ENCODE results near the gene CWF19L2.

CWF19L2 gene

GRCh38 chr11:107316426-107316825 is 141.2 kb downstream of the CWF19L2 start:
- H3K36me3 ChIP-seq (ENCODE audit: insufficient read depth, low read length) = no peaks in the 10 kb centered on the region
- no peaks in the 10 kb centered on the region for H3K27me3 ChIP-seq (ENCODE audit: insufficient read depth, low read length, poor library complexity, severe bottlenecking)
- no peak overlapping the region for H2AFZ ChIP-seq (ENCODE audit: low read length)
- TF ChIP-seq, protein P1, sequence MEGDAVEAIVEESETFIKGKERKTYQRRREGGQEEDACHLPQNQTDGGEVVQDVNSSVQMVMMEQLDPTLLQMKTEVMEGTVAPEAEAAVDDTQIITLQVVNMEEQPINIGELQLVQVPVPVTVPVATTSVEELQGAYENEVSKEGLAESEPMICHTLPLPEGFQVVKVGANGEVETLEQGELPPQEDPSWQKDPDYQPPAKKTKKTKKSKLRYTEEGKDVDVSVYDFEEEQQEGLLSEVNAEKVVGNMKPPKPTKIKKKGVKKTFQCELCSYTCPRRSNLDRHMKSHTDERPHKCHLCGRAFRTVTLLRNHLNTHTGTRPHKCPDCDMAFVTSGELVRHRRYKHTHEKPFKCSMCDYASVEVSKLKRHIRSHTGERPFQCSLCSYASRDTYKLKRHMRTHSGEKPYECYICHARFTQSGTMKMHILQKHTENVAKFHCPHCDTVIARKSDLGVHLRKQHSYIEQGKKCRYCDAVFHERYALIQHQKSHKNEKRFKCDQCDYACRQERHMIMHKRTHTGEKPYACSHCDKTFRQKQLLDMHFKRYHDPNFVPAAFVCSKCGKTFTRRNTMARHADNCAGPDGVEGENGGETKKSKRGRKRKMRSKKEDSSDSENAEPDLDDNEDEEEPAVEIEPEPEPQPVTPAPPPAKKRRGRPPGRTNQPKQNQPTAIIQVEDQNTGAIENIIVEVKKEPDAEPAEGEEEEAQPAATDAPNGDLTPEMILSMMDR (conservative IDR thresholded peaks at IDR 0.05; ENCODE audit: low read length) = no peak
- TF ChIP-seq EZH2phosphoT487 (IDR thresholded peaks at IDR 0.05; ENCODE audit: borderline replicate concordance) = no peak
- H3K9me2 ChIP-seq (replicated peaks; ENCODE audit: low read depth, low read length) = no peaks in the 10 kb centered on the region
- H3K4me3 ChIP-seq (ENCODE audit: low read length, poor library complexity, severe bottlenecking) = no peak overlapping the region
- no peaks in the 10 kb centered on the region for H3F3A ChIP-seq (ENCODE audit: low read depth)
- no peaks in the 10 kb centered on the region for H4K20me1 ChIP-seq (ENCODE audit: insufficient read depth, low read length, poor library complexity, severe bottlenecking)
- H3K9me3 ChIP-seq (ENCODE audit: insufficient read depth, low read depth, low read length) = no peaks in the 10 kb centered on the region
- H3K4me2 ChIP-seq (ENCODE audit: low read depth, low read length, poor library complexity, severe bottlenecking) = no peak overlapping the region
- no peaks in the 10 kb centered on the region for H3K4me1 ChIP-seq (ENCODE audit: insufficient read depth, low read length, poor library complexity, severe bottlenecking)
- H3K9ac ChIP-seq (ENCODE audit: low read depth, low read length, poor library complexity, severe bottlenecking) = no peak overlapping the region
- no peaks in the 10 kb centered on the region for H3K79me2 ChIP-seq (ENCODE audit: insufficient read depth, low read length)

- H3K9ac ChIP-seq (ENCODE audit: low read depth, low read length, poor library complexity, severe bottlenecking) = no peak overlapping the region
- H3K36me3 ChIP-seq (ENCODE audit: insufficient read depth, low read length) = no peaks in the 10 kb centered on the region
- no peak overlapping the region for H3K4me2 ChIP-seq (ENCODE audit: low read depth, low read length, poor library complexity, severe bottlenecking)
- H3K9me2 ChIP-seq (replicated peaks; ENCODE audit: low read depth, low read length) = no peaks in the 10 kb centered on the region
- H3K79me2 ChIP-seq (ENCODE audit: insufficient read depth, low read length) = no peaks in the 10 kb centered on the region
- H3K4me1 ChIP-seq (ENCODE audit: insufficient read depth, low read length, poor library complexity, severe bottlenecking) = no peaks in the 10 kb centered on the region
- no peaks in the 10 kb centered on the region for H4K20me1 ChIP-seq (ENCODE audit: insufficient read depth, low read length, poor library complexity, severe bottlenecking)
- H3K4me3 ChIP-seq (ENCODE audit: low read length, poor library complexity, severe bottlenecking) = no peak overlapping the region
- H3K9me3 ChIP-seq (ENCODE audit: insufficient read depth, low read depth, low read length) = no peaks in the 10 kb centered on the region
- no peak for TF ChIP-seq EZH2phosphoT487 (IDR thresholded peaks at IDR 0.05; ENCODE audit: borderline replicate concordance)
- TF ChIP-seq, protein P1 (conservative IDR thresholded peaks at IDR 0.05; ENCODE audit: low read length) = no peak
- H3F3A ChIP-seq (ENCODE audit: low read depth) = no peaks in the 10 kb centered on the region
- no peak overlapping the region for H2AFZ ChIP-seq (ENCODE audit: low read length)
- no peaks in the 10 kb centered on the region for H3K27me3 ChIP-seq (ENCODE audit: insufficient read depth, low read length, poor library complexity, severe bottlenecking)
Observed at GRCh38 chr11:107307991-107308390, 149.6 kb downstream of the CWF19L2 start.

DNA sequence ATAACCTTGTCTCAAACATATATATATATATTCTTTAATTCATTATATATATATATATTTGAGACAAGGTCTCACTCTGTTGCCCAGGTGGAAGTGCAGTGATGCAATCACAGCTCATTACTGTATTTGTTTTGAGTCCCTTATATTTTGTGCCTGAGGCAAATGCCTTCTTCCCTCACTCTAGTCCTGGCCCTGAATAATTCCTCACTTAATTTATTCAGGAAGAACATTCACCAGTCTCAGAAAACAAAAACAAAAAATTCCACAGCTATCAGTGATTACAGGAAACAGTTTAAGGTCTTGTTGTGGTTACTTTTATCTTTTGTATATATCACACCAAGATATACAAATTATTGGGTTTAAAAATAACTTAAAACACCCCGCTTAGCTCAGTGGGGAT is 155.7 kb downstream of the CWF19L2 start:
- H4K20me1 ChIP-seq (ENCODE audit: insufficient read depth, low read length, poor library complexity, severe bottlenecking) = no peaks in the 10 kb centered on the region
- no peak overlapping the region for H3K4me3 ChIP-seq (ENCODE audit: low read length, poor library complexity, severe bottlenecking)
- H3K9me3 ChIP-seq (ENCODE audit: insufficient read depth, low read depth, low read length) = no peaks in the 10 kb centered on the region
- H3K27me3 ChIP-seq (ENCODE audit: insufficient read depth, low read length, poor library complexity, severe bottlenecking) = no peaks in the 10 kb centered on the region
- no peak overlapping the region for H2AFZ ChIP-seq (ENCODE audit: low read length)
- H3K36me3 ChIP-seq (ENCODE audit: insufficient read depth, low read length) = no peaks in the 10 kb centered on the region
- no peaks in the 10 kb centered on the region for H3F3A ChIP-seq (ENCODE audit: low read depth)
- no peak overlapping the region for H3K4me2 ChIP-seq (ENCODE audit: low read depth, low read length, poor library complexity, severe bottlenecking)
- H3K9ac ChIP-seq (ENCODE audit: low read depth, low read length, poor library complexity, severe bottlenecking) = no peak overlapping the region
- no peaks in the 10 kb centered on the region for H3K79me2 ChIP-seq (ENCODE audit: insufficient read depth, low read length)
- H3K9me2 ChIP-seq (replicated peaks; ENCODE audit: low read depth, low read length) = no peaks in the 10 kb centered on the region
- H3K4me1 ChIP-seq (ENCODE audit: insufficient read depth, low read length, poor library complexity, severe bottlenecking) = no peaks in the 10 kb centered on the region
- TF ChIP-seq, protein P1 (conservative IDR thresholded peaks at IDR 0.05; ENCODE audit: low read length) = no peak
- no peak for TF ChIP-seq EZH2phosphoT487 (IDR thresholded peaks at IDR 0.05; ENCODE audit: borderline replicate concordance)
